Skeletal muscle satellite cell (primary cell): ENCODE data around the gene IL17RC.
A peak's percentile ranks its signal among the peaks of the same experiment; 100 is the strongest.
"Not testable (repeated sequence)": the region's sequence is repeated elsewhere in the genome, so short reads cannot be mapped to it uniquely, and the experiment has no call there.

Experiments used
- H3K27me3 ChIP-seq: 2 replicates; pipeline ENCODE4 v1.7.0; 2013; ENCODE audit warnings: low read length; ENCODE audit not compliant: control insufficient read depth, insufficient read depth
- H3K36me3 ChIP-seq: 2 replicates; pipeline ENCODE4 v1.7.0; 2013; ENCODE audit warnings: mild to moderate bottlenecking, control low read depth, low read length; ENCODE audit not compliant: insufficient read depth
- H3K4me1 ChIP-seq: 2 replicates; pipeline ENCODE4 v1.7.0; 2013; ENCODE audit warnings: low read length; ENCODE audit not compliant: control insufficient read depth, insufficient read depth
- H3K4me2 ChIP-seq: 2 replicates; pipeline ENCODE4 v1.7.0; 2013; ENCODE audit warnings: mild to moderate bottlenecking, low read length
- H3K4me3 ChIP-seq: 2 replicates; pipeline ENCODE4 v1.7.0; 2013; ENCODE audit warnings: low read length
- H3K9ac ChIP-seq: 2 replicates; pipeline ENCODE4 v1.7.0; 2013; ENCODE audit warnings: mild to moderate bottlenecking, low read depth, low read length, moderate library complexity
- H3K9me3 ChIP-seq: replicated peaks from 2 replicates; pipeline ENCODE4 v1.7.0; 2013; ENCODE audit warnings: mild to moderate bottlenecking, control low read depth, low read length

The IL17RC gene

DNA sequence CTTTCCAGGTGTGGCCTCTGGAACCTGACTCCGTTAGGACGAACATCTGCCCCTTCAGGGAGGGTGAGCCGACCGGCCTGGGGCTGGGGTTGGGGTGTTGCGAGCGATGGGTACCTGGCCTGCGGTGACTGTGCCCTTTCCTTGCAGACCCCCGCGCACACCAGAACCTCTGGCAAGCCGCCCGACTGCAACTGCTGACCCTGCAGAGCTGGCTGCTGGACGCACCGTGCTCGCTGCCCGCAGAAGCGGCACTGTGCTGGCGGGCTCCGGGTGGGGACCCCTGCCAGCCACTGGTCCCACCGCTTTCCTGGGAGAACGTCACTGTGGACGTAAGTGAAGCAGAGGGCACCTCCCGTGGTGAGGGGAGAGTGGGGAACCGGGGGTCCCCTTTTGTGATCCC is 11.3 kb downstream of the IL17RC start:
- no peaks in the 10 kb centered on the region for H3K9me3 ChIP-seq

DNA sequence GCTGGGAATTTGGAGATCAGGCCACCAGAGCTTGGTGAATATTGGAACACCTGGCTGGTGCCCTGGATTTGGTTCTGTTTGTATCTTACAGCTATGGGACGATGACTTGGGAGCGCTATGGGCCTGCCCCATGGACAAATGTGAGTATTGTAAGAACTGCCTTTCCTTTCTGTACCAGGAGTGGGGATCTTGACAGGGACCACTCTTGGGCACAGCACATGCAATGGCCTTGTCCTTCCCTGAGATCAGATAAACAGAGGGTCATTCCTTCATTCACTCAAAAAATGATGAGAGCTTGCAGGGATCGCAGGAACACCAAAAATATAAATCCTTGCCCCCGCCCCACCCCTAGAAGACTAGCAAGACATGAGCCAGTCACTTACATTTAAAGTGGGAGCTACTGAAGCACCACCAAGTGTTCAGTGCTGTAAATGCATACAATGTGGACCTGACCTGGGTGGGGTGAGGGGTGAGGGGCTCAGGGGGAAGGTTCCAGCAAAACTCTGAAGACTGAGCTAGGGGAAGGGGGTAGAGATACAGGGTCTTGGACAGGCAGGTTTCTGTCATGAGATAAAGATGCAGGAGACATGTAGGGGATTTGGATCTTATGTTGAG is 14.0 kb downstream of the IL17RC start:
- Histone ChIP-seq H3K4me3 (no peak overlapping the region), H3K9me3 (no peaks in the 10 kb centered on the region)

More for the DNA sequence above, 11.3 kb downstream of the IL17RC start:
- Histone ChIP-seq H3K36me3 (peaks cover 24% of the 10 kb centered on the region), H3K4me3 (no peak overlapping the region), H3K27me3 (no peaks in the 10 kb centered on the region), H3K9ac (no peak overlapping the region), H3K4me1 (peaks cover 9% of the 10 kb centered on the region), H3K4me2 (no peak overlapping the region)

DNA sequence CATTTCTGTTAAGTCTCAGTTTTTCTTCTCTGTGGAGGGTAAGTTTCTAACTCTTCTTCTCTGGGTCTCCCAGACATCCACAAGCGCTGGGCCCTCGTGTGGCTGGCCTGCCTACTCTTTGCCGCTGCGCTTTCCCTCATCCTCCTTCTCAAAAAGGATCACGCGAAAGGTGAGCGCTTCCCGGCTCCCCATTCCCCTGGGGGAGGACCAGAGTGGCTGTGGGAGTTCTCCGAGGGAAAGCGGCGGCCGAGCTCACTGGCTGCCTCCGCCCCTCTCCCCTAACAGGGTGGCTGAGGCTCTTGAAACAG is 15.6 kb downstream of the IL17RC start:
- peak overlapping the region; percentile 78 for H3K9ac ChIP-seq
- peaks cover 24% of the 10 kb centered on the region for H3K4me1 ChIP-seq
- no peaks in the 10 kb centered on the region for H3K9me3 ChIP-seq

More for the DNA sequence above, 14.0 kb downstream of the IL17RC start:
- peaks cover 24% of the 10 kb centered on the region for H3K4me1 ChIP-seq
- peaks cover 14% of the 10 kb centered on the region for H3K36me3 ChIP-seq
- H3K4me2 ChIP-seq = no peak overlapping the region
- no peak overlapping the region for H3K9ac ChIP-seq
- no peaks in the 10 kb centered on the region for H3K27me3 ChIP-seq

DNA sequence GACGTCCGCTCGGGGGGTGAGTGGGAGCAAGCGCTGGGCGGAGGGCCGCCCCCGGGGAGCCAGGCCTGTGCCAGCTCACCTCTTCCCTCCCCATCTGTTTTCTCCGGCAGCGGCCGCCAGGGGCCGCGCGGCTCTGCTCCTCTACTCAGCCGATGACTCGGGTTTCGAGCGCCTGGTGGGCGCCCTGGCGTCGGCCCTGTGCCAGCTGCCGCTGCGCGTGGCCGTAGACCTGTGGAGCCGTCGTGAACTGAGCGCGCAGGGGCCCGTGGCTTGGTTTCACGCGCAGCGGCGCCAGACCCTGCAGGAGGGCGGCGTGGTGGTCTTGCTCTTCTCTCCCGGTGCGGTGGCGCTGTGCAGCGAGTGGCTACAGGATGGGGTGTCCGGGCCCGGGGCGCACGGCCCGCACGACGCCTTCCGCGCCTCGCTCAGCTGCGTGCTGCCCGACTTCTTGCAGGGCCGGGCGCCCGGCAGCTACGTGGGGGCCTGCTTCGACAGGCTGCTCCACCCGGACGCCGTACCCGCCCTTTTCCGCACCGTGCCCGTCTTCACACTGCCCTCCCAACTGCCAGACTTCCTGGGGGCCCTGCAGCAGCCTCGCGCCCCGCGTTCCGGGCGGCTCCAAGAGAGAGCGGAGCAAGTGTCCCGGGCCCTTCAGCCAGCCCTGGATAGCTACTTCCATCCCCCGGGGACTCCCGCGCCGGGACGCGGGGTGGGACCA is 16.1 kb downstream of the IL17RC start:
- Histone ChIP-seq H3K9ac (peak overlapping the region; percentile 78), H3K36me3 (peaks cover 12% of the 10 kb centered on the region), H3K4me3 (peak overlapping the region; percentile 90), H3K4me1 (peaks cover 24% of the 10 kb centered on the region), H3K9me3 (no peaks in the 10 kb centered on the region), H3K4me2 (peak overlapping the region; percentile 92), H3K27me3 (no peaks in the 10 kb centered on the region)

More for the DNA sequence above, 15.6 kb downstream of the IL17RC start:
- H3K4me3 ChIP-seq = peak overlapping the region; percentile 90
- H3K4me2 ChIP-seq = peak overlapping the region; percentile 92
- H3K36me3 ChIP-seq = peaks cover 12% of the 10 kb centered on the region
- H3K27me3 ChIP-seq = no peaks in the 10 kb centered on the region

DNA sequence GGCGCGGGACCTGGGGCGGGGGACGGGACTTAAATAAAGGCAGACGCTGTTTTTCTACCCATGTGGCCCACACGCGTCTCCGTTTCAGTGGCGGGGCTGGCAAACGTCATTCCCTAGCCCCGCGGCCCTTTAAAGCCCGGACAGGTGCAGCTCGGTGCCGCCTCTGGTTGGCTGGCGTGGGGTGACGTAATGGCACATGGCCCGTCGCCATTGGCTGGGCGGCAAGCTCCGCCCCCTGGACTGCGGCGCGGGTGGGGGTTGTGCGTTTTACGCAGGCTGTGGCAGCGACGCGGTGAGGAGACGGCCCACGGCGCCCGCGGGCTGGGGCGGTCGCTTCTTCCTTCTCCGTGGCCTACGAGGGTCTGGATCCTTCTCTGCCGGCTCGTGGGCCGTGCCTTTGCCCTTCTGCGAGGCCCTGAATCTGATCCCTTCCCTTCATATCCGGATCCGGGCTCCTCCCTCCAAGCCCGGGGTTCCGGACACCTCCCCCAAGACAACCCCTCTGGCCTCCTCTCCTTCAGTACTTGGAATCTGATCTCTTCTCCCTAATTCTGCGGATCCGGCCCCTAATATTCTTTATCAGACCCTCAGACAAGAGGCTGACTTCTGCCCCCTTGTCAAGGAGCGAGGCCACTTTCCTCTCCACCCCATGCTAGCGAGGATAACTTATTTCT is 16.8 kb downstream of the IL17RC start, which contains the start of gene CRELD1:
Gene CRELD1, plus strand, starts transcription at position 274 of the 674 bp plus-strand sequence. CDS start 605 bp downstream, outside the sequence.
- Histone ChIP-seq H3K4me3 (peak within 1 kb of the TSS; percentile 90), H3K4me1 (peaks cover 24% of the 10 kb centered on the region), H3K4me2 (peak within 1 kb of the TSS; percentile 92), H3K36me3 (peaks cover 12% of the 10 kb centered on the region), H3K9ac (peak within 1 kb of the TSS; percentile 88), H3K27me3 (no peaks in the 10 kb centered on the region), H3K9me3 (no peaks in the 10 kb centered on the region)

DNA sequence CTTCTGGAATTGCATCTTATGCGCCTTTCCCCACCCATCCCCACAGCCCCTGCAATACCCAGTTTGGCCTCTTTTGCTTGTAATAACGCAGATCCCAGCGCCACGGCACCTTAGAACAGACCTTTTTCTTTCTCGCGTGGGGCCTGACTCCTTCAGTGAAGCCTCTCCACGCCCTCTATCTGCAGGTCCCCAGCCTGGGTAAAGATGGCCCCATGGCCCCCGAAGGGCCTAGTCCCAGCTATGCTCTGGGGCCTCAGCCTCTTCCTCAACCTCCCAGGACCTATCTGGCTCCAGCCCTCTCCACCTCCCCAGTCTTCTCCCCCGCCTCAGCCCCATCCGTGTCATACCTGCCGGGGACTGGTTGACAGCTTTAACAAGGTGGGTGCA is 17.3 kb downstream of the IL17RC start:
- Histone ChIP-seq H3K9ac (peak overlapping the region; percentile 88), H3K36me3 (peaks cover 12% of the 10 kb centered on the region), H3K4me3 (peak overlapping the region; percentile 90), H3K4me1 (peaks cover 24% of the 10 kb centered on the region), H3K4me2 (peak overlapping the region; percentile 92), H3K9me3 (no peaks in the 10 kb centered on the region), H3K27me3 (no peaks in the 10 kb centered on the region)

DNA sequence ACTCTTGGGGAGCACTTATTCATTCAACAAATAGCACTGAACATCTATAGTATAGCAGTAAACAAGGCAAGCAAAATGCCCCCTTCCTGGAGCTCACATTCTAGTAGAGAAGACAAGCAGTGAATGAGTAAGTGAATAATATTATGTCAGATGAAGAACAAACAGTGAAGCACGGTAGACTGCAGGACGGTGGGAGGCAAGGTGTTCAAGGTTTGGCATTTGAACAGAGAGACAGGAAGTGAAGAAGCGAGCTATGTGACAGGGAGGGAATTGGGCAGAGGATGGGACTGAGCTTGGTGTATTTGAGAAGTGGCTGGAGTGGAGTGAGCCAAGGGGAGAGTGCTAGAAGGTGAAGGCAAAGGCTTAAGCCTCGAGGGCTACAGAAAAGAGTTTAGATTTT is 18.1 kb downstream of the IL17RC start:
- H3K36me3 ChIP-seq = peaks cover 12% of the 10 kb centered on the region
- peak overlapping the region; percentile 90 for H3K4me3 ChIP-seq
- H3K9ac ChIP-seq = peak overlapping the region; percentile 88

DNA sequence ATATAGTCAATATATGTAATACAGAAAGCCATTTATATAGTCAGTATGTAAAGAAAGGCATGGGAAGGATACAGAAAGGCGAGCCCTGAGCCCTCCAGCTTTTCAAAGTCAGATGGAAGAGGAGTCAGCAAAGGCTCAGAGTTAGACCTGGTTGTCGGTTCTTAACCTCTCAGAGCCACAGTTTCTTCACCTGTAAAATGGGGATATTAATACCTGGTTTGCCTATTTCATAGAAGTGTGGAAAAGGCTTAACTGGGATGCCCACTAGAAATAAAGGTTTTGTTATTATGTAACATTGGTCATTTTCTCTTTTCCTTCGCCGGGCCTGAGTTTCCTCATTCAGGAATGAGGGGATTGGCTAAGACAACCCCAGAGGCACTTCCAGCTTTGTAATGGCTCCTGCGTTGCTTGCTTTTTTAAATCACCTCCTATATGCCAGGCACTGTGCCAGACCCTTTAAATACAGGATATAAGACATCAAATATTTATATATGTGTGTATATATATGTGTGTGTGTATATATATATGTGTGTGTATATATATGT is 19.1 kb downstream of the IL17RC start:
- Histone ChIP-seq H3K27me3 (no peaks in the 10 kb centered on the region), H3K36me3 (peaks cover 3% of the 10 kb centered on the region), H3K9me3 (no peaks in the 10 kb centered on the region), H3K4me2 (no peak overlapping the region), H3K9ac (no peak overlapping the region), H3K4me3 (no peak overlapping the region), H3K4me1 (peaks cover 24% of the 10 kb centered on the region)

More for the DNA sequence above, 18.1 kb downstream of the IL17RC start:
- peak overlapping the region; percentile 92 for H3K4me2 ChIP-seq
- no peaks in the 10 kb centered on the region for H3K9me3 ChIP-seq
- no peaks in the 10 kb centered on the region for H3K27me3 ChIP-seq
- H3K4me1 ChIP-seq = peaks cover 24% of the 10 kb centered on the region

DNA sequence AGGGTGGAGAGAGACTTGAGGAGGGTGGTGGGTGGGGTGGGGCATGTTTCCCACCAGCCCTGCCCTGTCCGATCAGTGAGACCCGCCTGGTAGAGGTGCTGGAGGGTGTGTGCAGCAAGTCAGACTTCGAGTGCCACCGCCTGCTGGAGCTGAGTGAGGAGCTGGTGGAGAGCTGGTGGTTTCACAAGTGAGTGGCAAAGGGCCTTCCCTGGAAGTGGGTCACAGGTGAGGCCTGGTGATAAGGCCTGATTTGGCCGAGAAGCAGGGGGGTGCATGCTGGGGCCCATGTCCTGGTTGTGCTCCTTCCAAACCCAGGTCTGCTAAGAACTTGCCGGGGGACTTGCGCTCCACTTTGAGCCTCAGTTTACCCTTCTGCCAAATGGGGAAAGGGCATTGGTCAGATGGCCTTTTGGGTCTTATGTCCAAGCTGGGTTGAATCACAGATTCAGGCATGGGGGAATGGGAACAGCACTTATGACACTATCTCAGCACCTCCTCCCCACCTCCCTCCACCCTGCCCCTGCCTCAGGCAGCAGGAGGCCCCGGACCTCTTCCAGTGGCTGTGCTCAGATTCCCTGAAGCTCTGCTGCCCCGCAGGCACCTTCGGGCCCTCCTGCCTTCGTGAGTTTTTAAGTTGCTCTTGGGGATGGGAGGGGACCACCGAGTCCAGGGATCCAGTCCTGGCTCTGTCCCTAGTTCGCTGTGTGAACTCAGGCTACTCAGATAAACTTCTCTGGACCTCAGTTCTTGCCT is 20.8 kb downstream of the IL17RC start:
- Histone ChIP-seq H3K4me2 (no peak overlapping the region), H3K4me3 (no peak overlapping the region), H3K4me1 (peaks cover 20% of the 10 kb centered on the region), H3K27me3 (no peaks in the 10 kb centered on the region), H3K9ac (no peak overlapping the region), H3K9me3 (no peaks in the 10 kb centered on the region), H3K36me3 (peaks cover 3% of the 10 kb centered on the region)

DNA sequence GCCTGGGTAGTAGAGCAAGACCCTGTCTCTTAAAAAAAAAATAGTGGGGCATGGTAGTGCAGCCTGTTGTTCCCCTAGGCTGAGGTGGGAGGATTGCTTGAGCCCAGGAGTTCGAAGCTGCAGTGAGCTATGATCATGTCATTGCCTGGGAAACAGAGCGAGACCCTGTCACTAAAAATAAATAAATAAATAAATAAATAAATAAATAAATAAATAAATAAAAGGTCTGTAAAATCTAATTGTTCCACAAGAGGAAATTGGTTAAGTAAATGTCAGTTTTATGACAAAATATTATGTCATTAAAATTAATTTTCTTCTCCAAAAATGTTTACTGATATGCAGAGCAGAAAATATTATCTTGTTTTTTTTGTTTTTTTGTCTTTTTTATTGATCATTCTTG is 22.1 kb downstream of the IL17RC start:
- no peak overlapping the region for H3K4me3 ChIP-seq
- H3K9ac ChIP-seq = no peak overlapping the region
- no peaks in the 10 kb centered on the region for H3K27me3 ChIP-seq
- peaks cover 3% of the 10 kb centered on the region for H3K36me3 ChIP-seq
- peaks cover 13% of the 10 kb centered on the region for H3K4me1 ChIP-seq
- no peak overlapping the region for H3K4me2 ChIP-seq
- no peaks in the 10 kb centered on the region for H3K9me3 ChIP-seq

DNA sequence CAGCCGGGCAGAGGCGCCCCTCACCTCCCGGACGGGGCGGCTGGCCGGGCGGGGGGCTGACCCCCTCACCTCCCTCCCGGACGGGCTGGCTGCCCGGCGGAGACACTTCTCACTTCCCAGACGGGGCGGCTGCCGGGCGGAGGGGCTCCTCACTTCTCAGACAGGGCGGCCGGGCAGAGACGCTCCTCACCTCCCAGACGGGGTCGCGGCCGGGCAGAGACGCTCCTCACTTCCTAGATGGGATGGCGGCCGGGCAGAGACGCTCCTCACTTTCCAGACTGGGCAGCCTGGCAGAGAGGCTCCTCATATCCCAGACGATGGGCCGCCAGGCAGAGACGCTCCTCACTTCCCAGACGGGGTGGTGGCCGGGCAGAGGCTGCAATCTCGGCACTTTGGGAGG is 23.0 kb downstream of the IL17RC start:
- H3K9me3 ChIP-seq, H3K36me3 ChIP-seq, H3K4me1 ChIP-seq, H3K4me3 ChIP-seq, H3K9ac ChIP-seq, H3K27me3 ChIP-seq, H3K4me2 ChIP-seq: not testable (repeated sequence)
